LHCN-M2 (cell line): Measurements from ENCODE around the gene DNMT3A. TPM values are rescaled to one million over a fixed set of nuclear protein-coding genes. Genes with fewer than 3 reads are reported as not detected.

Experiments used
- DNase-seq: peaks from one replicate; pipeline ENCODE4 v3.0.0-alpha.2; 2012; ENCODE audit warnings: low read depth
- total RNA-seq: library from RNA; depleted of rRNA; stranded (reverse); fragments of >200 nt; gene quantifications from 2 replicates; pipeline ENCODE4 v1.2.3, GENCODE V29; 2014

Gene DNMT3A
- total RNA-seq, 1 experiment from 2014 or later = 5.0 TPM

GRCh38 chr2:25240636-25241035, 101.1 kb downstream of the DNMT3A start:
- no peak for DNase-seq

GRCh38 chr2:25238920-25239319, 102.8 kb downstream of the DNMT3A start:
- no peak for DNase-seq

DNA sequence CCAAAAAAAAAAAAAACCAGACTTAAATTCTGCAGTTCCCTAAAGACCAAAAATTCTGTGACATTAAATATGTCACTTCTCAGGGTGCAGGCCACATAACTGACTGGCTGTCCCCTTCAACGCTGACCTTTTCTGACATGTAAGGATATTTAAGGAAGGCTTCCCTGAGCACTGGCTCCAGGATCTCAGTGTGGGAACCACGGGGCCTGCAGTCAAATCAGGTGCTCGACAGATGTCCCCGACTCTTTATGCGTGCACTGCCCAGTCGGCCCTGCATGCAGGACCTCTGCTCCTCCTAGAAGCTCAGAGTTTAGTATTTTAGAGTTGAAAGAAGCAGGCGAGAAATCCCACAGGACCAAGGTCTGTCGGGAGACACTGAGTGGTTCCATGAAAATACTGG, 104.0 kb downstream of the DNMT3A start:
- DNase-seq = no peak

- no peak for DNase-seq
Observed at GRCh38 chr2:25236736-25237135, 105.0 kb downstream of the DNMT3A start.

- no peak for DNase-seq
Observed at GRCh38 chr2:25234738-25235137, 107.0 kb downstream of the DNMT3A start.

DNA sequence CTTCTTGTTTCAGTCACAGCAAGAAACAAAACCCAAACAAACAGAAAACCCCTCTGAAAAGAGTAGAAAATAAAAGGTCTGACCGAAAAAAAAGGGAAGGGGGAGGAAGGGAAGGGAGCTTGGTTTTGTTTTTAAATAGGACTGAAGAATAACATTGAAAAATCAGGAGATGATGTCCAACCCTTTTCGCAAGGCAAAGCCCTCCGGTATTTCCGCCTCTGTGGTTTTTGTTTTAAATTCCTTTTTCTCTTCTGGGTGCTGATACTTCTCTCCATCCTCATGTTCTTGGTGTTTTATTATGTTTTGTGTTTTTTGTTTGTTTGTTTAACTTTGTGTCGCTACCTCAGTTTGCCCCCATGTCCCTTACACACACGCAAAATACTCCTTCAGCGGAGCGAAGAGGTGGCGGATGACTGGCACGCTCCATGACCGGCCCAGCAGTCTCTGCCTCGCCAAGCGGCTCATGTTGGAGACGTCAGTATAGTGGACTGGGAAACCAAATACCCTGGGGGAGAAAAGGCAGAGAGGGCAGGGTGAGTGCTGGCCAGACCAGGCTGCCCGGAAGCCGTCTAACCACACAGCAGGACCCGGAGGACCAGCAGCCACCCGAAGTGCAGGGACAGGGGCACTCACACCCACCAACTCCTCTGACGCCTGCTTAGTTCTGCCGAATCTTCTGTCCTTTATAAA, 107.7 kb downstream of the DNMT3A start:
- no peak for DNase-seq

- no peak for DNase-seq
Observed at GRCh38 chr2:25232248-25232825, 109.4 kb downstream of the DNMT3A start.

DNA sequence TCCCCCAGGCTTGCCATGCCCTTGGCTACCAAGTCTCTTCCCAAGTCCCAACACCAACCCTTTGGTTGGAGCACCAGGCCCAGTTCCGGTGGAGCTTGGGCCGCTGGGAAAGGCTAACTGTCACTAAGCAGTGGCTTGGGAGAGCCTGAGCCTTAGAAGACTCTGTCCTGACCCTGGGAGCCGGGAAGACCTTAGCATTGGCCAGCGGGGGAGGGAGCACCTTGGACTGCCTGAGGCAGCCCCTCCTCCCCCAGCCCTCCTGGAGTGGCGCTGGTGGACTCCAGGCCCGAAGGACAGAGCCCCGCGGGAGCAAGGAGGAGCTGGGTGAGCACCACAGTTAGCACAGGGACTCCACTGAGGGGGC, 110.8 kb downstream of the DNMT3A start:
- no peak for DNase-seq

GRCh38 chr2:25230198-25230947, 111.4 kb downstream of the DNMT3A start:
- DNase-seq = no peak

- no peak for DNase-seq
Observed at GRCh38 chr2:25229279-25230197, 112.2 kb downstream of the DNMT3A start.

DNA sequence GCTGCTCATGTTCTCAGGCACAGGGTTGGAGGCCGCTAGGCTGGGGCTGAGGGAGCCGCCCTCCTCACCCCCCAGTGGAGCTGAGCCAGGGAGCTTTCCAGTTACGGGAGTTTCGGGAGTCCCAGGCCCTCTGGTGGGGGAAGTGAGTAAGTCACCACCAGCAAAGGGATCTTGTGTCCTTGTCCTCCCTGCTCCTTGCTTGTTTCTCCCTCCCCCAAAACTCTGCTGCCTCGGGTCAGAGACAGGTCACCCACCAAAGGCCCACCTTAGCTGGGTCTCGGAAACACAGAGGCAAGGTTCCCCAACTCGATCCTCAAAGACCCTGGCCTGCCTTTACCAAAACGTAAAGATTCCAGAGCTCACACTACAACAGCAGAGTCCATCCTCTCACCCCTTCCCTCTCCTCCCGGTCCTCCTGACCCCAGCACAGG, 112.9 kb downstream of the DNMT3A start:
- peak; percentile 66 for DNase-seq

GRCh38 chr2:25227576-25227975, 114.1 kb downstream of the DNMT3A start:
- no peak for DNase-seq

- no peak for DNase-seq
Observed at GRCh38 chr2:25226827-25227226, 114.9 kb downstream of the DNMT3A start.

DNA sequence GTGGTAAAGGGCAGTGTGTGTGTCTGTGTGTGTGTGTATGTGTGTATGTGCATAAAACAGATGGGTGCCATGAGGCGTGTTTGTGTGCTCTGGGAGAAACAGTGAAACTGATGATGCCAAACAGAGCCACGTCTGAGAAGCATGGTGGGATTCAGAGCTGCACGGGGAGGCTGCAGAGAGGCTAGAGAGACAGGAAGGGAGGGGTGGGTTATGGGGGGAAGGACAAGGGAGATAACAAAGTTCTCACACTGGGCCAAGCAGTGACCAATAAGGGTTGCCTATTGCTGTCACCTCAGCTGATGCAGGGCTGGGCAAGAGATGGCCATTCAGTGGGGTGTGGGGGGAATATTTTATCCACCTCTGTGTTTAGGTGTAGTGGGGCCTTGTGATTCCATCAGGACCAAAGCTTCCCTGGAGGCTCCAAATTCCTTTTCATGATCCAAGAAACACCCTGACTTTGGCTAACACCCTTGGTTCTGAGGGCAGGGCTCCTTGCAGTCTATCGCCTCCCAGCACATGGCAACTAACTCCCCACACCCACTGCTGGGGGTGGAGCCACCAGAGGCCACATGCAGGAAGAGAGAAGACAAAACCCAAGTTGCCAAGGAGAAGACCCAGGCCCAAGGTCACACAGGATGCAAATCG, 119.1 kb downstream of the DNMT3A start:
- no peak for DNase-seq

DNA sequence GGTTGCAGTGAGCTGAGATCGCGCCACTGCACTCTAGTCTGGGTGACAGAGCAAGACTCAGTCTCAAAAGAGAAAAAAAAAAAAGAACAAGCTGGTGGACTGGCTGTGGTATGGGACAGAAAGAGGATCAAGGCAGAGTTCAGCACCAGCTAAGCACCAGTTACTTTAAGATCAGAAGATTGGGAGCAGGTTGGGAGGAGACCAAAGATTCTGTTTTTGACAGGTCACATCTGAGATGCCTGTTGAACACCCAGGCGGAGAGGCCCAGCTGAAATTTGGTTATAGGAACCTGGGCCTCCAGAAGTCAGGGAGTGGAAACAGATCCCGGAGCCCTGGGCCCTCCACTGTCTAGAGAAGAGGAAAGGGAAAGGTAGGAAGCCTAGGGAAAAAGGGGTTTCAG, 120.1 kb downstream of the DNMT3A start:
- DNase-seq = no peak

- DNase-seq = no peak
Observed at GRCh38 chr2:25220313-25220712, 121.4 kb downstream of the DNMT3A start.

DNA sequence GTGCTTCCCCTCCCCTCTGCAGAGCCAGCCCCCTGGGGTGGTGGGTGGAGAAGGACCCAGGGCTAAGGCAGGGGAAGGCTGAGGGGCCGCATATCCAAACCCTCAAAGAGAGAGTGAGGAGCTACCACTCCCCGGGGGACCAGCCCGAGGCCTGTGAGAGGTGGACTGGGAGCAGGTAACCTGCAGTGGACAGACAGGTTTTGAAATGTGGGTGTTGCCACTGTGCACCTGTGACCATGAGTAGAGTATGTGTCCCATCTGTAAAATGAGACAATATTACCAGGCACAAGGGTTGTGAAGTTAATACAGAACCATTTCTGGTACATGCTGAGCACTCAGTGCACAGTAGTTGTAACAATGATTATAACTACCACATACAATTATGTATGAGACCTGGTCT, 122.1 kb downstream of the DNMT3A start:
- no peak for DNase-seq

DNA sequence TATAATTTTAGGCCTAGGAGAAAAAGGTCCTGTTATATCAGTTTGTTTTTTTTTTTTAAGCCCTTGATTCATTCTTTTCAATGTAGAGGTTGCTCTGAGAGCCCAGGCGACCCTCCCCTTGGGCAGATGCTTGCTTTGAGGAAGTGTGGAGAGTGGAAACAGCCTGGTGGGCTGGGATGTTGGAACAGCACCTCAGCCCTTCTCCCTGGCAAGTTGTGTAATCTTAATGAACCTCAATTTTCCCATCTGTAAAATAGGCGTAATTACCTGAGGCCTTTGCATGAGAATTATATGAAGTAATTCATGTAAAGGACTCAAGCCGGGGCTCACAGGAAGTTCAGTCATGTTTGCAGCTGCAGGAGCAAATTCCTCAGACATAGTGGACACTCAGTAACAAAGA, 123.6 kb downstream of the DNMT3A start:
- DNase-seq = no peak

GRCh38 chr2:25215948-25216679, 125.6 kb downstream of the DNMT3A start:
- no peak for DNase-seq

GRCh38 chr2:25215232-25215631, 126.5 kb downstream of the DNMT3A start:
- no peak for DNase-seq

GRCh38 chr2:25213229-25213628, 128.5 kb downstream of the DNMT3A start:
- DNase-seq = no peak
